Adrenal gland (tissue), 12 donors: ENCODE data around the gene IL1RAPL1. TPM values are rescaled to one million over a fixed set of nuclear protein-coding genes. Genes with fewer than 3 reads are reported as not detected.

ENCODE experiments used
- DNase-seq, 7 donors: peaks; one replicate each; pipeline ENCODE4 v3.0.0-alpha.2; 2019 to 2020
- H3K27ac ChIP-seq, 5 donors: fragments of 200-600 bp; sonication (generic) in 4 of 5; 1 replicate in 3 of 5; 2 replicates in 2 of 5; pipeline versions ENCODE4 v1.5.1 to v1.8.0; 2016 to 2020; ENCODE audit warnings: mild to moderate bottlenecking in 1 of 5
- H3K27me3 ChIP-seq: fragments of 200-600 bp; 2 replicates; pipeline ENCODE4 v1.8.0; 2021
- H3K36me3 ChIP-seq, 2 donors: fragments of 200-600 bp; replicated peaks in 1 of 2; 1 replicate in 1 of 2; 2 replicates in 1 of 2; pipeline versions ENCODE4 v1.5.1 to v1.8.0; 2018 to 2022
- H3K4me1 ChIP-seq, 2 donors: fragments of 200-600 bp; replicated peaks in 1 of 2; 1 replicate in 1 of 2; 2 replicates in 1 of 2; pipeline versions ENCODE4 v1.5.1 to v1.8.0; 2018 to 2021
- H3K4me3 ChIP-seq, 4 donors: fragments of 200-600 bp; sonication (generic) in 3 of 4; one replicate each; pipeline ENCODE4 v1.5.1; 2016 to 2018
- H3K9me3 ChIP-seq, 3 donors: fragments of 200-600 bp; sonication (generic) in 1 of 3; replicated peaks in 1 of 3; 1 replicate in 2 of 3; 2 replicates in 1 of 3; pipeline versions ENCODE4 v1.5.1 to v1.8.0; 2016 to 2021
- POLR2A ChIP-seq, 2 donors: fragments of 450-650 bp; IDR thresholded peaks; one replicate each; pipeline ENCODE4 v1.6.1; 2017; ENCODE audit warnings: antibody characterized with exemption in 2 of 2, mild to moderate bottlenecking in 2 of 2, moderate library complexity in 1 of 2
- WGBS, 4 donors: extraction: QIAGEN DNeasy Blood & Tissue Kit in 2 of 4; methylation state at CpG; one replicate each; pipeline versions ENCODE4 v1.1.5 to v1.1.7; 2013 to 2017; 5-methylcytosine and 5-hydroxymethylcytosine counted together
- intact Hi-C, 2 donors: fragments of 100-400 bp; cut with DNase I; formaldehyde crosslinking; loops; one replicate each; pipeline versions ENCODE4 v1.14.1 to v1.15.0; 2022 to 2023
- polyA plus RNA-seq, 3 donors: library from polyadenylated mRNA; stranded (reverse); fragments of 200-250 nt in 2 of 3; fragments of 350-450 nt in 1 of 3; fragmentation: Illumina TruSeq in 1 of 3; extraction: RNeasy Lipid Tissue Mini Kit (QIAGEN cat#74804) in 1 of 3; gene quantifications; one replicate each; pipeline ENCODE4 v1.2.3, GENCODE V29; 2013 to 2014
- total RNA-seq, 9 donors: library from RNA; depleted of rRNA in 4 of 9; stranded (reverse); fragments of >200 nt in 4 of 9; fragments of 120-200 nt in 1 of 9; fragmentation: NEBNext Ultra II Directional in 1 of 9; extraction: Animal tissue kit (Norgen Biotek cat#: 25700) in 1 of 9; gene quantifications; one replicate each; pipeline versions ENCODE4 v1.1.0 to v1.2.4, GENCODE V29; 2013 to 2023
- TF ChIP-seq, protein P1 (sequence below), 6 experiments: fragments of 450-650 bp in 4 of 6; fragments of 200-600 bp in 2 of 6; sonication (generic) in 1 of 6; IDR thresholded peaks; 1 replicate in 5 of 6; 2 replicates in 1 of 6; pipeline versions ENCODE4 v1.5.1 to v1.8.0; 2016 to 2021; ENCODE audit warnings: antibody characterized with exemption in 6 of 6, mild to moderate bottlenecking in 2 of 6, moderate library complexity in 1 of 6
- donor health status: healthy with polysubstance abuse.
- donor health status: Bipolar disorder and iron deficiency.
- donor health status: DM: yes; HTN: yes; CAD: no.
- donor health status: DM: no; HTN: no; CAD: no.
- donor health status: DM: no; HTN: no; CAD: no.
- donor health status: DM: yes; HTN: yes; CAD: no.

Gene IL1RAPL1
- total and polyA plus RNA-seq, 12 donors: 1.1 TPM; not detected in 11

DNA sequence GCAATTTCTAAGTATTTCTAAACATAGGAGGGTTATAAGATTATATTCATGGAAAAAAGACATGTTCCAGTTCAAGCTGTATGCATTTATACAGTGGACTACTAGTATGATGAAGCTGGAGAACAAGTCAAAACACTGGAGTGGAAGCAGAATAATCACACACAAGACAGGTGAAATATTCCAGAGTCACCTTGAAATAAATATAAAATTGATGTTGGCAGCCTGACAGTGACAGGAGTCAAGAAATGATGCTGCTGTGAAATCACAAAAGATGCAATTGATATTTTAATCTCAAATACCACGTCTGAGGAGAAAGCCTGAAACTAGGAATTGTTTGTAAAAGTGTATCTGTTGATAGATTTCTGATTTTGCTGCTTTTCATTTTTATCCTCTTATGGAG is 667.3 kb downstream of the IL1RAPL1 start:
- Histone ChIP-seq H3K27ac (no peak overlapping the region), H3K4me1 (no peaks in the 10 kb centered on the region), H3K9me3 (no peaks in the 10 kb centered on the region), H3K27me3 (no peaks in the 10 kb centered on the region), H3K36me3 (no peaks in the 10 kb centered on the region), H3K4me3 (no peak overlapping the region)
- 31 to 56% (median 45%) methylated on average over 1 of the region's 1 CpG for WGBS, 4 donors
- DNase-seq: no peak
- no peak for TF ChIP-seq POLR2A (IDR thresholded peaks at IDR 0.05)
- TF ChIP-seq, protein P1, sequence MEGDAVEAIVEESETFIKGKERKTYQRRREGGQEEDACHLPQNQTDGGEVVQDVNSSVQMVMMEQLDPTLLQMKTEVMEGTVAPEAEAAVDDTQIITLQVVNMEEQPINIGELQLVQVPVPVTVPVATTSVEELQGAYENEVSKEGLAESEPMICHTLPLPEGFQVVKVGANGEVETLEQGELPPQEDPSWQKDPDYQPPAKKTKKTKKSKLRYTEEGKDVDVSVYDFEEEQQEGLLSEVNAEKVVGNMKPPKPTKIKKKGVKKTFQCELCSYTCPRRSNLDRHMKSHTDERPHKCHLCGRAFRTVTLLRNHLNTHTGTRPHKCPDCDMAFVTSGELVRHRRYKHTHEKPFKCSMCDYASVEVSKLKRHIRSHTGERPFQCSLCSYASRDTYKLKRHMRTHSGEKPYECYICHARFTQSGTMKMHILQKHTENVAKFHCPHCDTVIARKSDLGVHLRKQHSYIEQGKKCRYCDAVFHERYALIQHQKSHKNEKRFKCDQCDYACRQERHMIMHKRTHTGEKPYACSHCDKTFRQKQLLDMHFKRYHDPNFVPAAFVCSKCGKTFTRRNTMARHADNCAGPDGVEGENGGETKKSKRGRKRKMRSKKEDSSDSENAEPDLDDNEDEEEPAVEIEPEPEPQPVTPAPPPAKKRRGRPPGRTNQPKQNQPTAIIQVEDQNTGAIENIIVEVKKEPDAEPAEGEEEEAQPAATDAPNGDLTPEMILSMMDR (IDR thresholded peaks at IDR 0.05): no peak
- intact Hi-C loops: no loop called here

DNA sequence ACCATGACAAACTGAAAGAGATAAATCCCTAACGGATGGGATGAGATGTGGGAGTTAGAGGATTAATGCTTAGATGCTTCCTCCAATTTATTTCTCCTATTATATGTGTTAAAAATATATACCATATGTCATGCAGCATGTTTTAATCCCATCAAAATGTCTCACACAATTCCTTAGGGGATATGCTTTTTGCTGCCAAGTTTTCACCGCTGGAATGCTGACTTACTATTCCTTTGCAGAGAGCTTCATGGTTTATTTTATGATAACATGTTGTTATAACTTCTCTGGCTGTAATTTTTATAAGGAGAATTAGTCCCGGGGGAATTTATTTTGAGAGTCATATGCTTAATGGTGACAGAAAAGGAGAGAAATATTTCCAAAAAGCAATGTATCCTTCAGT is 670.3 kb downstream of the IL1RAPL1 start:
- Histone ChIP-seq H3K27me3 (no peaks in the 10 kb centered on the region), H3K27ac (no peak overlapping the region), H3K4me1 (no peaks in the 10 kb centered on the region), H3K9me3 (no peaks in the 10 kb centered on the region), H3K36me3 (no peaks in the 10 kb centered on the region), H3K4me3 (no peak overlapping the region)
- TF ChIP-seq POLR2A (IDR thresholded peaks at IDR 0.05): no peak
- TF ChIP-seq, protein P1 (IDR thresholded peaks at IDR 0.05): no peak
- intact Hi-C loops: no loop called here
- 27 to 56% (median 36%) methylated on average over 3 of the region's 3 CpGs for WGBS, 4 donors
- no peak for DNase-seq

DNA sequence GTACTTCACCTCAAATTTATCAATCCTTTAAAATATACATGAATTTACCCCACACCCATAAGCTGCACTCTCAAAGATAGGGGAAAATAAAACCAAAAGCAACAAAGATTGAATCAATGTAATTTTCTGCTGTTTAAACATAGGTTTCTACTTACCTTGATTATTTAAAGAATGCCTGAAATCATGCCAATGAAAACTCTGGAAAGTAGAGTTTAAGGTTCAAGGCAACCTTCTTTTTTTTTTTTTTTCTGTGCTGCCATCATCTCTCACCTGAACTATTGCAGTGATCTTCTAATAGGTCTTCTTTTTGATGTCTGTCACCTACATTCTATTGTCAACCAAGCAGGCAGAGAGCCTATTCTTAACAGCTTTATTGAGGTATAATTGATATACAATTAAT is 682.1 kb downstream of the IL1RAPL1 start:
- DNase-seq: no peak

DNA sequence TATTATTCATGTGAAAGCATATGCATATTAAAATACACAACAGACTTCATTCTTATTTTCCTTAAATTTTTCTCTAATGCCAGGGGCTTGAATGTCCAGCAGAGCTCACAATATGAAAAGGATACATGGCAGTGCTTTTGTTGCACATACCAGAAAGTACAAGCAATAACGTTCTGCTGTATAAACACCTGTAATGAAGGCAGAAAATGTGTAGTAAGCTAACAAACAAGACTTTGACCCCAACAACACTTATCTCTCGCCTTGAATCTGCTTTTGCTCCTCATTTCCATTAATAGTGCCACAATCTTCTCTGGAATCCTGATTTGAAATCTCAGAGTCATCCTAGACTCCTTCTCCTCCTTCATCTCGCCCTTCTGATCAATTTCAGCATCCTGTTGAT is 687.3 kb downstream of the IL1RAPL1 start:
- no peak for DNase-seq
- H3K4me3 ChIP-seq: no peak overlapping the region
- no peaks in the 10 kb centered on the region for H3K36me3 ChIP-seq
- no peak overlapping the region for H3K27ac ChIP-seq
- WGBS, 4 donors: 33 to 68% (median 49%) methylated on average over 3 of the region's 3 CpGs
- no peaks in the 10 kb centered on the region for H3K9me3 ChIP-seq
- no peaks in the 10 kb centered on the region for H3K4me1 ChIP-seq
- TF ChIP-seq, protein P1 (IDR thresholded peaks at IDR 0.05): no peak
- no peak for TF ChIP-seq POLR2A (IDR thresholded peaks at IDR 0.05)
- H3K27me3 ChIP-seq: peaks cover 4% of the 10 kb centered on the region
- intact Hi-C loops: no loop called here

More for the DNA sequence above, 682.1 kb downstream of the IL1RAPL1 start:
- intact Hi-C loops: no loop called here
- no peak overlapping the region for H3K27ac ChIP-seq
- H3K27me3 ChIP-seq: peaks cover 5% of the 10 kb centered on the region
- no peaks in the 10 kb centered on the region for H3K4me1 ChIP-seq
- H3K36me3 ChIP-seq: no peaks in the 10 kb centered on the region
- no peak overlapping the region for H3K4me3 ChIP-seq
- H3K9me3 ChIP-seq: no peaks in the 10 kb centered on the region
- TF ChIP-seq POLR2A (IDR thresholded peaks at IDR 0.05): no peak
- TF ChIP-seq, protein P1 (IDR thresholded peaks at IDR 0.05): no peak
